GM23338 (cell line): ENCODE measurements around the gene TNS1.

Experiments used
- CREB1 ChIP-seq: fragments of 250-450 bp; sonication (Bioruptor Pico); IDR thresholded peaks from 2 replicates; pipeline ENCODE4 v1.5.0; 2020; ENCODE audit warnings: low read depth, mild to moderate bottlenecking, moderate library complexity
- CTCF ChIP-seq, 2 experiments: fragments of 200-600 bp in 1 of 2; sonication (generic) in 1 of 2; conservative IDR thresholded peaks; 2 replicates each; pipeline versions ENCODE4 v1.5.1 to v1.6.1; 2016 to 2017; ENCODE audit warnings: antibody characterized with exemption in 2 of 2, low read depth in 2 of 2, mild to moderate bottlenecking in 2 of 2, moderate library complexity in 1 of 2
- EZH2 ChIP-seq: fragments of 200-600 bp; sonication (generic); IDR thresholded peaks from one replicate; pipeline ENCODE4 v1.8.0; 2017; ENCODE audit warnings: antibody characterized with exemption, mild to moderate bottlenecking, low read depth; ENCODE audit not compliant: unreplicated experiment
- EZH2phosphoT487 ChIP-seq: fragments of 200-600 bp; sonication (generic); IDR thresholded peaks from one replicate; pipeline ENCODE4 v1.8.1; 2018; ENCODE audit warnings: antibody characterized with exemption; ENCODE audit not compliant: unreplicated experiment
- JUNB ChIP-seq: IDR thresholded peaks from one replicate; pipeline ENCODE4 v1.6.1; 2016; ENCODE audit warnings: antibody characterized with exemption; ENCODE audit not compliant: unreplicated experiment
- NANOG ChIP-seq: IDR thresholded peaks from 2 replicates; pipeline ENCODE4 v1.6.1; 2016; ENCODE audit warnings: antibody characterized with exemption, borderline replicate concordance
- POLR2AphosphoS5 ChIP-seq: IDR thresholded peaks from 2 replicates; pipeline ENCODE4 v1.6.1; 2016; ENCODE audit warnings: antibody characterized with exemption, low read depth
- REST ChIP-seq: IDR thresholded peaks from one replicate; pipeline ENCODE4 v1.6.1; 2018; ENCODE audit warnings: antibody characterized with exemption; ENCODE audit not compliant: unreplicated experiment
- STAT1 ChIP-seq: IDR thresholded peaks from one replicate; pipeline ENCODE4 v1.6.1; 2016; ENCODE audit warnings: antibody characterized with exemption; ENCODE audit not compliant: unreplicated experiment
- ZNF331 ChIP-seq: fragments of 250-450 bp; sonication (Bioruptor Pico); IDR thresholded peaks from 2 replicates; pipeline ENCODE4 v1.5.0; 2020; ENCODE audit warnings: low read depth, mild to moderate bottlenecking, moderate library complexity
- ZNF462 ChIP-seq: fragments of 250-450 bp; sonication (Bioruptor Pico); IDR thresholded peaks from 2 replicates; pipeline ENCODE4 v1.5.0; 2020; ENCODE audit warnings: mild to moderate bottlenecking, moderate library complexity

- TF ChIP-seq REST (no peak), CTCF (conservative IDR thresholded peaks at IDR 0.05; ENCODE audit: low read depth in 2 of 2) (no peak), STAT1 (no peak), POLR2AphosphoS5 (no peak), JUNB (no peak), EZH2 (no peak), CREB1 (CRISPR knock-in tag) (no peak), EZH2phosphoT487 (no peak), ZNF331 (CRISPR knock-in tag) (no peak), ZNF462 (CRISPR knock-in tag) (no peak), NANOG (no peak)
Observed at GRCh38 chr2:217972037-217972436, 30.8 kb downstream of the TNS1 start.
